ENCODE results near the gene TMEM156. TPM values are rescaled to one million over a fixed set of nuclear protein-coding genes. Genes with fewer than 3 reads are reported as not detected.
A peak's percentile ranks its signal among the peaks of the same experiment; 100 is the strongest.
"Not testable (repeated sequence)": the region's sequence is repeated elsewhere in the genome, so short reads cannot be mapped to it uniquely, and the experiment has no call there.

Gene TMEM156
- total and polyA plus RNA-seq, 9 donors, result 0.09 to 0.62 (median 0.21) TPM; not detected in 2

DNA sequence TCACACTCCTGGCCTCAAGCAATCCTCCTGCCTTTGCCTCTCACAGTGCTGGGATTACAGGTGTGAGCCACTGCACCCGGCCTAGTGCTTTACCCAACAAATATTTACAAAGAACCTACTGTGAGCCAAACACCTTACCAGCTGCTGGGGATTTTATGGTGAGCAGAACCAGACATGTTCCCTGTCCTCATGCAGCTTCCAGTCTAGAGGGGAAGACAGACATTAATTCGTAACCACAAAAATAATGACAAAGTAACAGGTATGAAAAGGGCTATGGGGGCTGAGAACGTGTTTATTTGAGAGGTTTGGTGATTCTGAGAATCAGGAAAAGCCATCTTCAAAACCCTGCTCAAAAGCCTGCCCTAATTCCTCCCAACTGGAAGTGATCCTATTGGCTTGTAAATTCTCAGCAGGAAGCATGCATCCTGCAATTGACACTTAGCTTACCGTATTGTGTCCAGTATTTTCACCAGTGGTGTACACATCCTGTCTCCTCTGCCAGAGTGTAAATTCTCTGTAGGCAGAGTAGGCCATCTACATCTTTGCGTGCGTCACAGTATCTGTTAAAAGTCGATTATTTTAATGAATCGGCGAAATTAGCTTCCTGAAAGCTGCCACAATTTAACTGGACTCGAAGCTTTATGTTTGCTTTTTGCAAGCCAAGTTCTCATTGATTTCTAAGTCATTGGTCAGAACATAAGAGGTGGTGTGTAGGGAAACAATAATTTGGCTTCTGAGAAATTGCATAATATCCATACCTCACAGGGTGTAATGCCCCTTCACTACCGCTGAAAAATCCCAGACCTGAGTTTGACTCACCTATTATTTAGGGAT is 67.0 kb downstream of the TMEM156 start:
- Histone ChIP-seq H3K36me3 (ENCODE audit: control insufficient read depth, insufficient read depth, low read length) (no peaks in the 10 kb centered on the region), H3K9me3 (replicated peaks; ENCODE audit: control insufficient read depth, low read depth, low read length) (no peaks in the 10 kb centered on the region), H3K4me1 (ENCODE audit: control insufficient read depth, insufficient read depth, low read length) (no peaks in the 10 kb centered on the region), H3K4me3 (ENCODE audit: low read length) (no peak overlapping the region), H3K27ac (ENCODE audit: low read length) (no peak overlapping the region), H3K27me3 (ENCODE audit: control insufficient read depth, insufficient read depth, low read length) (no peaks in the 10 kb centered on the region)
- DNase-seq, result no peak
- 86% methylated on average over 4 of the region's 11 CpGs for WGBS (ENCODE audit: insufficient coverage)

DNA sequence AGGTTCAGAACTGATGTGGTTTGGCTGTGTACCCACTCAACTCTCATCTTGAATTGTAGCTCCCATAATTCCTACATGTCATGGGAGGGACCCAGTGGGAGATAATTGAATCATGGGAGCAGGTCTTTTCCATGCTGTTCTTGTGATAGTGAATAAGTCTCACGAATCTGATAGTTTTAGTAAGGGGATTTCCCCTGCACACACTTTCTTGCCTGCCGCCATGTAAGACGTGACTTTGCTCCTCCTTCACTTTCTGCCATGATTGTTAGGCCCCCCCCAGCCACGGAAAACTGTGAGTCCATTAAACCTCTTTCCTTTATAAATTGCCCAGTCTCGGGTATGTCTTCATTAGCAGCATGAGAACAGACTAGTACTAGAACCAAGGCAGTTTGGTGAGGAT is 73.0 kb downstream of the TMEM156 start:
- not testable (repeated sequence) for H3K27ac ChIP-seq (ENCODE audit: low read length); H3K36me3 ChIP-seq (ENCODE audit: control insufficient read depth, insufficient read depth, low read length); H3K4me3 ChIP-seq (ENCODE audit: low read length); H3K4me1 ChIP-seq (ENCODE audit: control insufficient read depth, insufficient read depth, low read length); DNase-seq; H3K9me3 ChIP-seq (replicated peaks; ENCODE audit: control insufficient read depth, low read depth, low read length); H3K27me3 ChIP-seq (ENCODE audit: control insufficient read depth, insufficient read depth, low read length)
- 92% methylated on average over 2 of the region's 5 CpGs for WGBS (ENCODE audit: insufficient coverage)

- peak; percentile 66 for DNase-seq
Measured at GRCh38 chr4:38958453-38959190, 73.6 kb downstream of the TMEM156 start.

DNA sequence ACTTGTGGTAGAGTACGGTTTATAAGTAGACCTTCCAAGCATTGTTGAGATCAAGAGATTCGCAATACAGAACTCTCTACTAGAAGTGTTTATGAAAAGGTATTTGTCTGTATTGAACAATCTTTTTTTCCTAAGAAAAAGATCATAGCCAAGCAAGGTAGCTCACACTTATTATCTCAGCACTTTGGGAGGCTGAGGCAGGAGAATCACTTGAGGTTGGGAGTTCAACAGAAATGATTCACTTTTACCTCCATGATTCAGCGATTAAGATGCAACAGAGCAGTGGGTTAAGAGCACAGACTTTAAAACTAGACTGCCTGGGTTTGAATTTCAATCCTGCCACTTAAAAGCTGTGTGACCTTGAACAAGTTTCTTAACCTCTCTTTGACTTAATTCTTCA is 74.3 kb downstream of the TMEM156 start:
- no peak for DNase-seq
- Histone ChIP-seq H3K4me3 (ENCODE audit: low read length) (no peak overlapping the region), H3K27ac (ENCODE audit: low read length) (no peak overlapping the region), H3K4me1 (ENCODE audit: control insufficient read depth, insufficient read depth, low read length) (no peaks in the 10 kb centered on the region), H3K36me3 (ENCODE audit: control insufficient read depth, insufficient read depth, low read length) (no peaks in the 10 kb centered on the region), H3K9me3 (replicated peaks; ENCODE audit: control insufficient read depth, low read depth, low read length) (no peaks in the 10 kb centered on the region), H3K27me3 (ENCODE audit: control insufficient read depth, insufficient read depth, low read length) (no peaks in the 10 kb centered on the region)
- WGBS (ENCODE audit: insufficient coverage), result no CpG with 5 or more reads among the region's 3 CpGs

More at GRCh38 chr4:38958453-38959190, 73.6 kb downstream of the TMEM156 start:
- no peaks in the 10 kb centered on the region for H3K27me3 ChIP-seq (ENCODE audit: control insufficient read depth, insufficient read depth, low read length)
- no peaks in the 10 kb centered on the region for H3K4me1 ChIP-seq (ENCODE audit: control insufficient read depth, insufficient read depth, low read length)
- WGBS (ENCODE audit: insufficient coverage), result no CpG with 5 or more reads among the region's 4 CpGs
- H3K27ac ChIP-seq (ENCODE audit: low read length), result no peak overlapping the region
- H3K9me3 ChIP-seq (replicated peaks; ENCODE audit: control insufficient read depth, low read depth, low read length), result no peaks in the 10 kb centered on the region
- no peaks in the 10 kb centered on the region for H3K36me3 ChIP-seq (ENCODE audit: control insufficient read depth, insufficient read depth, low read length)
- H3K4me3 ChIP-seq (ENCODE audit: low read length), result no peak overlapping the region

GRCh38 chr4:38957261-38957815 is 74.9 kb downstream of the TMEM156 start:
- H3K27ac ChIP-seq (ENCODE audit: low read length), result no peak overlapping the region
- no peaks in the 10 kb centered on the region for H3K36me3 ChIP-seq (ENCODE audit: control insufficient read depth, insufficient read depth, low read length)
- H3K9me3 ChIP-seq (replicated peaks; ENCODE audit: control insufficient read depth, low read depth, low read length), result no peaks in the 10 kb centered on the region
- H3K27me3 ChIP-seq (ENCODE audit: control insufficient read depth, insufficient read depth, low read length), result peaks cover 2% of the 10 kb centered on the region
- no CpG with 5 or more reads among the region's 5 CpGs for WGBS (ENCODE audit: insufficient coverage)
- H3K4me3 ChIP-seq (ENCODE audit: low read length), result no peak overlapping the region
- H3K4me1 ChIP-seq (ENCODE audit: control insufficient read depth, insufficient read depth, low read length), result no peaks in the 10 kb centered on the region
- peak; percentile 58 for DNase-seq

- WGBS (ENCODE audit: insufficient coverage), result 100% methylated on average over 1 of the region's 4 CpGs
- no peak overlapping the region for H3K4me3 ChIP-seq (ENCODE audit: low read length)
- H3K9me3 ChIP-seq (replicated peaks; ENCODE audit: control insufficient read depth, low read depth, low read length), result no peaks in the 10 kb centered on the region
Measured at GRCh38 chr4:38955957-38956356, 76.3 kb downstream of the TMEM156 start.

GRCh38 chr4:38954727-38955126 is 77.5 kb downstream of the TMEM156 start:
- Histone ChIP-seq H3K27ac (ENCODE audit: low read length) (no peak overlapping the region), H3K4me3 (ENCODE audit: low read length) (no peak overlapping the region), H3K4me1 (ENCODE audit: control insufficient read depth, insufficient read depth, low read length) (no peaks in the 10 kb centered on the region), H3K27me3 (ENCODE audit: control insufficient read depth, insufficient read depth, low read length) (peaks cover 2% of the 10 kb centered on the region), H3K36me3 (ENCODE audit: control insufficient read depth, insufficient read depth, low read length) (no peaks in the 10 kb centered on the region), H3K9me3 (replicated peaks; ENCODE audit: control insufficient read depth, low read depth, low read length) (no peaks in the 10 kb centered on the region)
- no peak for DNase-seq

More at GRCh38 chr4:38955957-38956356, 76.3 kb downstream of the TMEM156 start:
- Histone ChIP-seq H3K4me1 (ENCODE audit: control insufficient read depth, insufficient read depth, low read length) (no peaks in the 10 kb centered on the region), H3K27me3 (ENCODE audit: control insufficient read depth, insufficient read depth, low read length) (peaks cover 2% of the 10 kb centered on the region), H3K36me3 (ENCODE audit: control insufficient read depth, insufficient read depth, low read length) (no peaks in the 10 kb centered on the region), H3K27ac (ENCODE audit: low read length) (no peak overlapping the region)
- no peak for DNase-seq

DNA sequence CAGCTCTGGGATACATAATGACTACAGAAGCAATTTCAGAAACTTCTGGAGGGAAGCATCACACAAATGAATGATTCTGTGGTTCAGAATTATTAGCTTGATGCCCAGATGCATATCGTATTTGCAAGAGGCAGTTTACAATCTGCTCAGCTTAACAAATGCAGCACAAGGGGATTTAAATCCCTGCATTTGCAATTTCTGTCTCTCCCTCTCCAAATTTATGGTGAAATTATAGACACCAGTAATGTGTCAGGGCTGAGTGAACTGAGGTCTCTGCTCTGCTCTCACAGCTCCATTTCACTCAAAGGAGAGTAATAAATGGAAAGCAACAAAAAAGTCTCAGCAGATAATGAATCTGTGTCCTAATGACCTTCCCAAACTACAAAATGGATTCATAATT is 80.2 kb downstream of the TMEM156 start:
- no CpG with 5 or more reads among the region's 1 CpG for WGBS (ENCODE audit: insufficient coverage)

DNA sequence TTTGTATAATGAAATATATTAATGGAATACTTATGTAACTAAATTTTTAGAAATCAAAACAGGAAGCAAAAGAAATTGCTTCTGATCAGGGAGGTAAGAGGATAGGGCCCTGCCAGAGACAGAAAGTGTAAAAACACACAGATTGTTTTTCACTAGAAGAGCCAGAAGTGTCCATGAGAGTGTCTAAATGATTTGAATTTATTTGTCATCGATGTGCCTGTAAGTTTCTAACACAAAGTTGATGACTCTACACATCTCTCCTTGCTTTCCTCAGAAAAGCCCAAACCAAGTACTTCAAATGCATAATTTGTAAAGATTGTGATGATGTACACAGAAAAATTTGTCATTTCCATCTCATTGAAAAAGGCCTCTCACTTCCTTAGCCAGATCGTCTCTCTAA is 80.6 kb downstream of the TMEM156 start:
- Histone ChIP-seq H3K27ac (ENCODE audit: low read length) (no peak overlapping the region), H3K9me3 (replicated peaks; ENCODE audit: control insufficient read depth, low read depth, low read length) (no peaks in the 10 kb centered on the region), H3K27me3 (ENCODE audit: control insufficient read depth, insufficient read depth, low read length) (peaks cover 2% of the 10 kb centered on the region), H3K36me3 (ENCODE audit: control insufficient read depth, insufficient read depth, low read length) (no peaks in the 10 kb centered on the region), H3K4me1 (ENCODE audit: control insufficient read depth, insufficient read depth, low read length) (peaks cover 14% of the 10 kb centered on the region), H3K4me3 (ENCODE audit: low read length) (no peak overlapping the region)
- DNase-seq, result no peak
- no CpG with 5 or more reads among the region's 2 CpGs for WGBS (ENCODE audit: insufficient coverage)

More for the DNA sequence above, 80.2 kb downstream of the TMEM156 start:
- no peak for DNase-seq
- Histone ChIP-seq H3K9me3 (replicated peaks; ENCODE audit: control insufficient read depth, low read depth, low read length) (no peaks in the 10 kb centered on the region), H3K4me3 (ENCODE audit: low read length) (no peak overlapping the region), H3K27me3 (ENCODE audit: control insufficient read depth, insufficient read depth, low read length) (peaks cover 2% of the 10 kb centered on the region), H3K27ac (ENCODE audit: low read length) (no peak overlapping the region), H3K36me3 (ENCODE audit: control insufficient read depth, insufficient read depth, low read length) (no peaks in the 10 kb centered on the region), H3K4me1 (ENCODE audit: control insufficient read depth, insufficient read depth, low read length) (peaks cover 11% of the 10 kb centered on the region)

DNA sequence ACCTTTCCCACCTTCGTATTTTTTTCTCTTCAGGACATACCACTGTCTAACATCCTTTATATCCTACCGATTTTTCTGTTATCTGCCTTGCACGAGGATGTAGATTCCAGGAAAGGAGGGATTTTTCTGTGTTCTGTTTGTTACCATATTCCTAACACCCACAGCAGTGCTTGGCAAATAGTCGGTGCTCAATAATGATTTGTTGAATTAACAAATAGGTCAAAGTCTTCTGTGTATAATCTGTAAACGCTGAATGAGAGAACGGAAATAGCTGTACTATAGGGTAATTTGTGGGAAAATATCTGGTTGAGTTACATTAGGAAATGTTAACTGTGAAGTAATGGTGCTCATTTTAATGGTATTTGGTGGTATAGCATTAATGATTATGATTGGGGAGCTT is 81.5 kb downstream of the TMEM156 start:
- WGBS (ENCODE audit: insufficient coverage), result 83% methylated on average over 3 of the region's 6 CpGs
- Histone ChIP-seq H3K4me1 (ENCODE audit: control insufficient read depth, insufficient read depth, low read length) (peaks cover 14% of the 10 kb centered on the region), H3K36me3 (ENCODE audit: control insufficient read depth, insufficient read depth, low read length) (no peaks in the 10 kb centered on the region), H3K27me3 (ENCODE audit: control insufficient read depth, insufficient read depth, low read length) (peaks cover 2% of the 10 kb centered on the region), H3K4me3 (ENCODE audit: low read length) (no peak overlapping the region), H3K27ac (ENCODE audit: low read length) (no peak overlapping the region), H3K9me3 (replicated peaks; ENCODE audit: control insufficient read depth, low read depth, low read length) (no peaks in the 10 kb centered on the region)
- no peak for DNase-seq
